H1 (cell line): ENCODE data around the gene FIGNL1. TPM values are rescaled to one million over a fixed set of nuclear protein-coding genes. Genes with fewer than 3 reads are reported as not detected.

Experiments used
- CTCF ChIP-seq, 3 experiments: IDR thresholded peaks; 1 replicate in 2 of 3; 2 replicates in 1 of 3; pipeline versions ENCODE4 v1.5.1 to v1.6.1; 2011; ENCODE audit warnings: low read length in 3 of 3, mild to moderate bottlenecking in 3 of 3, inconsistent platforms in 2 of 3, low read depth in 1 of 3, moderate library complexity in 1 of 3; ENCODE audit not compliant: insufficient read depth in 1 of 3; ENCODE audit errors: control extremely low read depth in 1 of 3
- EZH2 ChIP-seq: fragments of 200-600 bp; sonication (generic); IDR thresholded peaks from 2 replicates; pipeline ENCODE4 v1.7.1; 2012; ENCODE audit warnings: low read depth, mild to moderate bottlenecking, moderate library complexity, low read length, inconsistent platforms; ENCODE audit not compliant: severe bottlenecking
- FOSL1 ChIP-seq: IDR thresholded peaks from 2 replicates; pipeline ENCODE4 v1.6.1; 2011; ENCODE audit warnings: mild to moderate bottlenecking, low read depth, low read length, moderate library complexity; ENCODE audit not compliant: insufficient read depth
- GABPA ChIP-seq: IDR thresholded peaks from 2 replicates; pipeline ENCODE4 v1.6.1; 2011; ENCODE audit warnings: mild to moderate bottlenecking, low read length, moderate library complexity, borderline replicate concordance; ENCODE audit not compliant: insufficient read depth
- RBBP5 ChIP-seq: IDR thresholded peaks from 2 replicates; pipeline ENCODE4 v1.7.1; 2012; ENCODE audit warnings: low read depth, mild to moderate bottlenecking, inconsistent platforms, low read length, moderate library complexity, borderline replicate concordance
- polyA plus RNA-seq, 7 experiments: library from polyadenylated mRNA; depleted of rRNA in 3 of 7; stranded (reverse) in 5 of 7; unstranded in 2 of 7; fragments of >200 nt in 5 of 7; fragments of 200-250 nt in 2 of 7; gene quantifications; 1 replicate in 5 of 7; 2 replicates in 1 of 7; 4 replicates in 1 of 7; pipeline versions ENCODE4 v1.2.1 to v1.2.3, GENCODE V29; 2011 to 2013; ENCODE audit warnings: missing spikeins in 2 of 7, mixed read lengths in 2 of 7
- total RNA-seq: library from RNA; stranded (reverse); fragmentation: NEBNext Ultra II Directional; extraction: Animal tissue kit (Norgen Biotek cat#: 25700); gene quantifications from 2 replicates; pipeline ENCODE4 v1.2.1, GENCODE V29; 2021

FIGNL1 gene
- total and polyA plus RNA-seq, 2 of the 8 experiments (the other 6 are each of a cell fraction or from before 2014, with no cell fraction given) = 6.5 to 9.9 TPM

- TF ChIP-seq CTCF (IDR thresholded peaks at IDR 0.05; ENCODE audit: control extremely low read depth in 1 of 3, insufficient read depth in 1 of 3, low read depth in 1 of 3, low read length in 3 of 3) = no peak
- TF ChIP-seq RBBP5 = no peak
- no peak for TF ChIP-seq GABPA
- TF ChIP-seq FOSL1 = no peak
- no peak for TF ChIP-seq EZH2
Measured at GRCh38 chr7:50397320-50397970, 52.7 kb downstream of the FIGNL1 start (continued).
